ENCODE measurements around the gene DDX52.

The DDX52 gene

GRCh38 chr17:37574427-37574826 is 68.8 kb downstream of the DDX52 start:
- DNase-seq: no peak

GRCh38 chr17:37571674-37572073 is 71.6 kb downstream of the DDX52 start:
- DNase-seq: no peak

- DNase-seq: peak; percentile 67
Measured at GRCh38 chr17:37570527-37571093, 72.6 kb downstream of the DDX52 start.

GRCh38 chr17:37568350-37569053 is 74.7 kb downstream of the DDX52 start:
- no peak for DNase-seq

GRCh38 chr17:37567538-37567937 is 75.7 kb downstream of the DDX52 start:
- DNase-seq: no peak

- no peak for DNase-seq
Measured at GRCh38 chr17:37567137-37567536, 76.1 kb downstream of the DDX52 start.

GRCh38 chr17:37564252-37564651 is 79.0 kb downstream of the DDX52 start:
- no peak for DNase-seq

GRCh38 chr17:37562016-37562745 is 81.1 kb downstream of the DDX52 start:
- no peak for DNase-seq
